Measurements from ENCODE around the gene CXCL17. TPM values are rescaled to one million over a fixed set of nuclear protein-coding genes. Genes with fewer than 3 reads are reported as not detected.
A peak's percentile ranks its signal among the peaks of the same experiment; 100 is the strongest.

The CXCL17 gene
- total and polyA plus RNA-seq, 7 donors: 0.90 to 1.2 TPM; not detected in 5

DNA sequence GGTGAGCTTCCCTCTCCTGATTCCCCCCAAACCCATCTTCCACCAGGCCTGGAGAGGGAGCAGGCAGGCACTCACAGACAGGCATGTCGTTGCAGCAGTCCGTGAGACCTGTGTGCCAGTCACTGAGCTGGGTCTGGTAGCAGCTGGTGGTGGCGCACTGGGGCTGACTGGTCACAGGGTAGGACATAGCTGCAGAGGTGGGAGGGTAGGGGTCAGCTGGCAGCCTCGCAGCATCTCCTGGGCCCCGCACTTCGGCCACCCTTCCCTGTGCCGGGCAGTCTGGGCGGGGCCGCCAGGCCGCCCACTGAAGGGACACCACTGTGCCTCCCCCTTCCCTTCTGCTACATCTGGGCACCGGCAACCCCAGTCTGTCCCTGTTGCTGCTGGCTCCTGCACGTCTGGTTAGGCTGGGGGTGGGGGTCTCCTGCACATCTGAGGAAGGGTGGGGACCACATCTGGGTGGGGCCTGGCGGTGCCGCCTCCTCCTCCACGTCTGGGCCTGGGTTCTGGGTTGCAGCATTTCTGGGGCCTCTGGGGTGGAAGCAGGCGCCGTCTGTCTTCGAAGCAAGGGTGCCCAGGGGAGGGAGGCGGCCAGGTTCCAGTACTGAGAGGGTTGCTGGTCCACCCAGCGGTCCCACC is 53.8 kb downstream of the CXCL17 start:
- DNase-seq: no peak
- Histone ChIP-seq H3K4me1 (peaks cover 0 to 10% (median 7%) of the 10 kb centered on the region in 4 donors), H3K36me3 (no peaks in the 10 kb centered on the region), H3K4me3 (no peak overlapping the region), H3K27me3 (peaks cover 19 to 68% (median 42%) of the 10 kb centered on the region in 3 donors), H3K27ac (no peak overlapping the region), H3K9me3 (no peaks in the 10 kb centered on the region)
- TF ChIP-seq, protein P1, sequence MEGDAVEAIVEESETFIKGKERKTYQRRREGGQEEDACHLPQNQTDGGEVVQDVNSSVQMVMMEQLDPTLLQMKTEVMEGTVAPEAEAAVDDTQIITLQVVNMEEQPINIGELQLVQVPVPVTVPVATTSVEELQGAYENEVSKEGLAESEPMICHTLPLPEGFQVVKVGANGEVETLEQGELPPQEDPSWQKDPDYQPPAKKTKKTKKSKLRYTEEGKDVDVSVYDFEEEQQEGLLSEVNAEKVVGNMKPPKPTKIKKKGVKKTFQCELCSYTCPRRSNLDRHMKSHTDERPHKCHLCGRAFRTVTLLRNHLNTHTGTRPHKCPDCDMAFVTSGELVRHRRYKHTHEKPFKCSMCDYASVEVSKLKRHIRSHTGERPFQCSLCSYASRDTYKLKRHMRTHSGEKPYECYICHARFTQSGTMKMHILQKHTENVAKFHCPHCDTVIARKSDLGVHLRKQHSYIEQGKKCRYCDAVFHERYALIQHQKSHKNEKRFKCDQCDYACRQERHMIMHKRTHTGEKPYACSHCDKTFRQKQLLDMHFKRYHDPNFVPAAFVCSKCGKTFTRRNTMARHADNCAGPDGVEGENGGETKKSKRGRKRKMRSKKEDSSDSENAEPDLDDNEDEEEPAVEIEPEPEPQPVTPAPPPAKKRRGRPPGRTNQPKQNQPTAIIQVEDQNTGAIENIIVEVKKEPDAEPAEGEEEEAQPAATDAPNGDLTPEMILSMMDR (IDR thresholded peaks at IDR 0.05): no peak
- TF ChIP-seq POLR2A (IDR thresholded peaks at IDR 0.05) (no peak), POLR2AphosphoS5 (IDR thresholded peaks at IDR 0.05) (no peak), EP300 (IDR thresholded peaks at IDR 0.05) (no peak)
- intact Hi-C loops (cut with DNase I): no loop called here
- WGBS, 2 donors: 68 to 76% methylated on average over 20 of the region's 20 CpGs

DNA sequence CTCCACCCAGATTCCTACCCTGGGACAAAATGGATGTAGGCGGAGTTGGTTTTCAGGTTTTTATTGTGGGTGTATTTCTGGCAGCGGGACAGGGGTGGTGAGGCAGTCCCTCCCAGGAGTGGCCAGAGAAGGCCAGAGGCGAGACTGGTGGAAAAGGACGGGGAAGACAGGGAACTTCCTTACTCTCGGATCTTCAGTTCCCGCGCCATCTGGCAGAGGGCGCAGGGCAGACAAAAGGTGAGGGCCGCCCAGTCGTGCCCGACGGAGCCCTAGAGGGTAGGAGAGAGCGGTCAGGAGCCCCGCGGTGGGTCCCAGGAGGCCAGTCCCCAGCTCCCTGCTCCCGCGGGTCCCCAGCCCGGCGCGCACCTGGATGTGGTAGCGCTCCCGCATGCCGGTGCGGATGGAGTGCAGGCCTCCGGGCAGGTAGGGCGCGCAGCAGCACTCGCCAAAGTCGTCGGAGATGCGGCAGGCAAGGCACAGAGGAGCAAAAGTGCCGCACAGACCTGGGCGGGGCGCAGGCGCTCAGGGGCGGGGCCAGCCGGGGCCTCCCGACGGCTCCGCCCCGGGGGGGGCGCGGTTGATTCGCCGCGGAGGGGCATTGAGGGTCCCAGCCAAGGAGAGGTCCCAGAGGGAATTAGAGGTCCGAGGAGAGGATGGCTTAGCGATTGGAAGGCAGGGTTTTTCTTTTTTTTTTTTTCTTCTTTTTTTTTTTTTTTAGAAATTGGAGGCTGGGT is 55.6 kb downstream of the CXCL17 start:
- Histone ChIP-seq H3K4me3 (peak overlapping the region in 3 of 4 donors; percentile 29 to 46 (median 41)), H3K9me3 (no peaks in the 10 kb centered on the region), H3K27ac (peak overlapping the region in 1 of 4 donors; percentile 49), H3K27me3 (peaks cover 19 to 78% (median 42%) of the 10 kb centered on the region in 3 donors), H3K4me1 (peaks cover 0 to 10% (median 7%) of the 10 kb centered on the region in 4 donors), H3K36me3 (no peaks in the 10 kb centered on the region)
- peak; percentile 74 for DNase-seq
- intact Hi-C loops (cut with DNase I): no loop called here
- 1 to 3% methylated on average over 48 of the region's 48 CpGs for WGBS, 2 donors
- TF ChIP-seq POLR2AphosphoS5 (IDR thresholded peaks at IDR 0.05) (no peak), POLR2A (IDR thresholded peaks at IDR 0.05) (no peak), EP300 (IDR thresholded peaks at IDR 0.05) (no peak)
- TF ChIP-seq, protein P1 (IDR thresholded peaks at IDR 0.05): peak in 3 of 4 experiments; percentile 24 to 35 (median 29)

DNA sequence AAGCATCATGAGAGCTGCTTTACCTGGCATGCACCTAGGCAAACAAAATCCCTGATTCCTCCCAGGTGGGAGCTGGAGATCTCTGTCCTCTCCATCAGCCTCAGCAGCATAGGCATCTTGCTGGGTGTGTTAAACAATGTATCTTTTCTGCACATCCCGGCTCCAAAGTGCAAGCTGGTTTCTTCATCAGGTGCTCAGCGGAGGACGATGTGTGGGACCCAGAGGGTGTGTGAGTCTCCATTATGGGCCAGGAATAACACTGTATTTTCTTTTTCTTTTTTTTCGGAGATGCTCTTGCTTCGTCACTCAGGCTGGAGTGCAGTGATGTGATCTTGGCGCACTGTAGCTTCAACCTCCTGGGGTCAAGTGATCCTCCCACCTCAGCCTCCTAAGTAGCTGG is 62.6 kb downstream of the CXCL17 start:
- Histone ChIP-seq H3K27me3 (peaks cover 0 to 16% (median 0%) of the 10 kb centered on the region in 3 donors), H3K4me1 (no peaks in the 10 kb centered on the region), H3K4me3 (no peak overlapping the region), H3K9me3 (no peaks in the 10 kb centered on the region), H3K36me3 (peaks cover 0 to 16% (median 3%) of the 10 kb centered on the region in 4 donors), H3K27ac (no peak overlapping the region)
- WGBS, 2 donors: 70 to 82% methylated on average over 6 of the region's 6 CpGs
- TF ChIP-seq POLR2AphosphoS5 (IDR thresholded peaks at IDR 0.05): no peak
- no peak for TF ChIP-seq POLR2A (IDR thresholded peaks at IDR 0.05)
- TF ChIP-seq EP300 (IDR thresholded peaks at IDR 0.05): no peak
- TF ChIP-seq, protein P1 (IDR thresholded peaks at IDR 0.05): no peak
- no peak for DNase-seq
- intact Hi-C loops (cut with DNase I): no loop called here

Small RNA genes within 50 kb of the gene (small RNA-seq; reads per million reads assigned to genes)
- 0 reads per million in 3 donors for gene RNU4-60P

Other genes with a start within 250 kb of the CXCL17 start
- gene DEDD2, start 225.3 kb downstream of the CXCL17 start, total RNA-seq: 10 to 100 TPM; 28.5 to 41.3 (median 36.3) TPM
- 10 to 100 TPM; 42.2 to 87.6 (median 49.9) TPM for gene DEDD2, start 225.3 kb downstream of the CXCL17 start, polyA plus RNA-seq
- 1 to 10 TPM; 2.2 to 6.1 (median 4.3) TPM for gene ZNF526, start 222.6 kb downstream of the CXCL17 start, total RNA-seq
- gene ZNF526, start 222.6 kb downstream of the CXCL17 start, polyA plus RNA-seq: 1 to 10 TPM; 3.0 to 6.8 (median 3.2) TPM
- gene GSK3A, start 200.3 kb downstream of the CXCL17 start, total RNA-seq: 10 to 100 TPM; 17.4 to 28.5 (median 20.5) TPM
- gene GSK3A, start 200.3 kb downstream of the CXCL17 start, polyA plus RNA-seq: 10 to 100 TPM; 31.8 to 49.5 (median 49.0) TPM
- gene ERF, start 187.8 kb downstream of the CXCL17 start, total RNA-seq: 10 to 100 TPM; 18.9 to 39.3 (median 25.6) TPM
- 10 to 100 TPM; 18.6 to 42.8 (median 23.6) TPM for gene ERF, start 187.8 kb downstream of the CXCL17 start, polyA plus RNA-seq
- gene CIC, start 173.7 kb downstream of the CXCL17 start, total RNA-seq: 10 to 100 TPM; 16.0 to 31.3 (median 24.9) TPM
- gene CIC, start 173.7 kb downstream of the CXCL17 start, polyA plus RNA-seq: 10 to 100 TPM in 2 of 3 donors, 1 to 10 TPM in 1; 8.4 to 42.1 (median 17.3) TPM
- gene PRR19, start 140.8 kb downstream of the CXCL17 start, total RNA-seq: not detected
- gene PRR19, start 140.8 kb downstream of the CXCL17 start, polyA plus RNA-seq: under 1 TPM in 2 of 3 donors, not detected in 1; 0.69 to 0.79 TPM
- 1 to 10 TPM; 5.6 to 8.6 (median 6.0) TPM for gene PAFAH1B3, start 140.3 kb downstream of the CXCL17 start, total RNA-seq
- 10 to 100 TPM; 27.0 to 44.3 (median 27.7) TPM for gene PAFAH1B3, start 140.3 kb downstream of the CXCL17 start, polyA plus RNA-seq
- 1 to 10 TPM in 1 of 4 donors, under 1 TPM in 2, not detected in 1; 0.54 to 4.4 (median 0.71) TPM for gene TMEM145, start 129.6 kb downstream of the CXCL17 start, total RNA-seq
- under 1 TPM in 1 of 3 donors, not detected in 2; 0.58 TPM for gene TMEM145, start 129.6 kb downstream of the CXCL17 start, polyA plus RNA-seq
- gene MEGF8, start 117.3 kb downstream of the CXCL17 start, total RNA-seq: 10 to 100 TPM in 2 of 4 donors, 1 to 10 TPM in 2; 5.4 to 21.6 (median 9.3) TPM
- 10 to 100 TPM in 1 of 3 donors, 1 to 10 TPM in 2; 1.8 to 13.9 (median 2.3) TPM for gene MEGF8, start 117.3 kb downstream of the CXCL17 start, polyA plus RNA-seq
- gene CNFN, start 52.6 kb downstream of the CXCL17 start, total RNA-seq: not detected
- 10 to 100 TPM in 1 of 3 donors, 1 to 10 TPM in 2; 6.1 to 21.0 (median 9.7) TPM for gene CNFN, start 52.6 kb downstream of the CXCL17 start, polyA plus RNA-seq
- gene LIPE, start 15.6 kb downstream of the CXCL17 start, total RNA-seq: 10 to 100 TPM in 1 of 4 donors, 1 to 10 TPM in 3; 1.6 to 38.5 (median 7.5) TPM
- 10 to 100 TPM in 1 of 3 donors, 1 to 10 TPM in 2; 3.0 to 48.0 (median 3.9) TPM for gene LIPE, start 15.6 kb downstream of the CXCL17 start, polyA plus RNA-seq
- 1 to 10 TPM in 1 of 4 donors, under 1 TPM in 3; 0.55 to 2.4 (median 0.69) TPM for gene CEACAM1, start 85.5 kb upstream of the CXCL17 start, total RNA-seq
- 100 to 1,000 TPM in 2 of 3 donors, 10 to 100 TPM in 1; 51.1 to 444 (median 148) TPM for gene CEACAM1, start 85.5 kb upstream of the CXCL17 start, polyA plus RNA-seq
- gene CEACAM8, start 152.0 kb upstream of the CXCL17 start, total RNA-seq: not detected
- under 1 TPM in 2 of 3 donors, not detected in 1; 0.69 to 0.76 TPM for gene CEACAM8, start 152.0 kb upstream of the CXCL17 start, polyA plus RNA-seq

All from sigmoid colon (tissue), 7 donors.